GM12874 (cell line): ENCODE measurements around the gene SPSB2.
A peak's percentile ranks its signal among the peaks of the same experiment; 100 is the strongest.

Source experiments
- CTCF ChIP-seq: IDR thresholded peaks from 2 replicates; pipeline ENCODE4 v1.5.1; 2011; ENCODE audit warnings: low read depth, mild to moderate bottlenecking, control low read depth, low read length, moderate library complexity; ENCODE audit not compliant: insufficient read depth

Gene SPSB2, protein sequence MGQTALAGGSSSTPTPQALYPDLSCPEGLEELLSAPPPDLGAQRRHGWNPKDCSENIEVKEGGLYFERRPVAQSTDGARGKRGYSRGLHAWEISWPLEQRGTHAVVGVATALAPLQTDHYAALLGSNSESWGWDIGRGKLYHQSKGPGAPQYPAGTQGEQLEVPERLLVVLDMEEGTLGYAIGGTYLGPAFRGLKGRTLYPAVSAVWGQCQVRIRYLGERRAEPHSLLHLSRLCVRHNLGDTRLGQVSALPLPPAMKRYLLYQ

GRCh38 chr12:6873094-6874014 lies at the start of gene SPSB2:
SPSB2 (minus strand) TSS chr12:6873303; CDS start chr12:6872901, 402 bp downstream.
- no peak for TF ChIP-seq CTCF

GRCh38 chr12:6921996-6922946 lies 49.2 kb upstream of the SPSB2 start:
- 0 out of 2 replicates have a peak, but pooled peaks have one; percentile 4 for TF ChIP-seq CTCF

DNA sequence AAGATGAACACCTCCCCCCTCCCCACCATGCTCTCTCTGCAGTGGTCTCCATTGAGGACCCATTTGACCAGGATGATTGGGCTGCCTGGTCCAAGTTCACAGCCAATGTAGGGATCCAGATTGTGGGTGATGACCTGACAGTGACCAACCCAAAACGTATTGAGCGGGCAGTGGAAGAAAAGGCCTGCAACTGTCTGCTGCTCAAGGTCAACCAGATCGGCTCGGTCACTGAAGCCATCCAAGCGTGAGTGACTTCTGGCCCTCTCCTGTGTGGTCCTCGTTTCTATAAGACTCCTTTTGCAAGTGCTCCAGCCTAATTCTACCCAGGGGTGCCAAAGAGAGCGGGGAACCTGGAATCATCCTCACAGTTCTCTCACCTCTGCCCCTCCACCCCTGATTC lies 48.4 kb upstream of the SPSB2 start:
- no peak for TF ChIP-seq CTCF

GRCh38 chr12:6919588-6919987 lies 46.5 kb upstream of the SPSB2 start:
- no peak for TF ChIP-seq CTCF

- TF ChIP-seq CTCF, result no peak
Measured at GRCh38 chr12:6917491-6918231, 44.6 kb upstream of the SPSB2 start.

DNA sequence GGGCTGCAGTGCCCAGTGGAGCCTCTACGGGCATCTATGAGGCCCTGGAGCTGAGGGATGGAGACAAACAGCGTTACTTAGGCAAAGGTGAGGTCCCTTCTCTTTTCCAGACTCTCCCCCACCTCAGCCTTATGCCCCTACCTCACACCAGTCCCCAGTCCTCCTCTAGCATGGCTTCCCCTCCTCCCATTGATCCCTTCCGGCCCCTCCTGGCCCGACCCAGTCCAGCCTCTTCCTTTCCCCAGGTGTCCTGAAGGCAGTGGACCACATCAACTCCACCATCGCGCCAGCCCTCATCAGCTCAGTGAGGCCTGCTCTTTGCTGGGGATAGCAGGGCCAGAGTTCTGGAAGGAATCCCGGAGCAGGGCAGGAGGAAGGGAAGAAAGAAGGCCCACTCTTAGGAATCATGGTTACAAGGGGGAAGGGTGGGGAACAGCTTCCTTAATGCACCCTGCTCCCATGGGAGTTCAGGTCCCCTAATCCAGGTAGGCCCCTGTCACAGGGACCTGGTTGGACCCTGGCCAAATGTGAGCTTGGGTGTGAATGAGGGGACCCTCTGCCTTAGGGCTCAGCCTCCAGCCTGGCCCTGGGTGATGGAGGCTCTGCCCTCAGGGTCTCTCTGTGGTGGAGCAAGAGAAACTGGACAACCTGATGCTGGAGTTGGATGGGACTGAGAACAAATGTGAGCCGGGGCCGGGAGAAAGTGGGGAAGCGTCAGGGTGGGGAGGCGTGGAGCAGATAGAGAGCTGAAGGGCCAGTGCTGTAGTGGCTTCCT lies 43.5 kb upstream of the SPSB2 start:
- TF ChIP-seq CTCF, result no peak
